Stimulated activated CD8-positive, alpha-beta memory T cell treated with anti-CD3 and anti-CD28 coated beads, Interleukin-12 subunit alpha, Interleukin-12 subunit beta, amount 100 ng/mL, for 24 hours (primary cell): ENCODE results near the gene DYSF.
"Not testable (repeated sequence)": the region's sequence is repeated elsewhere in the genome, so short reads cannot be mapped to it uniquely, and the experiment has no call there.

Experiments used
- DNase-seq: peaks from one replicate; pipeline ENCODE4 v3.0.0-alpha.2; 2020; ENCODE audit errors: extremely low read depth

The DYSF gene

GRCh38 chr2:71472019-71472418 lies 18.7 kb downstream of the DYSF start:
- DNase-seq = no peak

DNA sequence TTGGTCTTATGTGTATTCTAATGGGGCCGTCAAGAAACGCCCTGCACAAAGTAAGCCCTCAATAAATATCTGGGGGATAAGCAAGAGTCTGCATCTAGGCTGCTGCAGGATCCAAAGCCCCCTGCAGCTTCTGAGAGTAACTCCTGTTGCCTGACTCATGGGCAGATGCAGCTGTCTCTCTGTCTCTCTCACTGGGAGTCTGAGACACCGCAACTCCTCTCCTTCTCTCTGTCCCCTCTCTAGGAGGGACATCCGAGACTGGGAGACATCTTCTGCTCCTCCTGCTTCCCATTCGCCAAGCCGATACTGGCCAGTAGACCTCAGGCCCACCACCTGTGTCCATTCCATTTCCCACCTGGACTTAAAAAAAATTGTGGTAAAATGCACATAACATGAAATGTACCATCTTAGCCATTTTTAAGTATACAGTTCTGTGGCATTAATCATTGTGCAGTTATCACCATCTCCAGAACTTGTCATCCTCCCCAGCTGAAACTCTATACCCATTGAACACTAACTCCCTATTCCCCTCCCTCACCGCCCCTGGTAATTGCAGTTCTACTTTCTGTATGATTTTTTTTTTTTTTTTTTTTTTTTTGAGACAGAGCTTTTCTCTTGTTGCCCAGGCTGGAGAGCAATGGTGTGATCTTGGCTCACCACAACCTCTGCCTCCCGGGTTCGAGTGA lies 20.1 kb downstream of the DYSF start:
- no peak for DNase-seq

- DNase-seq = no peak
Measured at GRCh38 chr2:71474116-71474743, 20.9 kb downstream of the DYSF start.

GRCh38 chr2:71474744-71475397 lies 21.5 kb downstream of the DYSF start:
- DNase-seq = no peak

DNA sequence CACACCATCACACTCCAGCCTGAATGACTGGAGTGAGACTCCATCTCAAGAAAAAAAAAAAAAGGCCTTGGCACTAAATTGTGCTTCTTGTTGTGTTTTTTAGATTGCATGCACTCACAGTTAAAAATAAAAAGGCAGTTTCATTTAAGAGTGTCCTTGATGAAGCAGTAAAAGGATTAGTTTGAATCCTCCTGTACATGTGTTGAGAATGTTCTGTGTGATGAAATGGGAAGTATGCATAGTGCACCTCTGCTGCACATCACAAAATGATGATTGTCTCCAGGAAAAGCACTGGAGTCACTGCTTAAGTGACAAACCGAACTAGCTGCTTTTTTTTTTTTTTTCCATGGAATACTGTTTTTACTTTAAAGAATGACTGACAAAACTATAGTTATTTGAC lies 23.1 kb downstream of the DYSF start:
- DNase-seq = no peak

DNA sequence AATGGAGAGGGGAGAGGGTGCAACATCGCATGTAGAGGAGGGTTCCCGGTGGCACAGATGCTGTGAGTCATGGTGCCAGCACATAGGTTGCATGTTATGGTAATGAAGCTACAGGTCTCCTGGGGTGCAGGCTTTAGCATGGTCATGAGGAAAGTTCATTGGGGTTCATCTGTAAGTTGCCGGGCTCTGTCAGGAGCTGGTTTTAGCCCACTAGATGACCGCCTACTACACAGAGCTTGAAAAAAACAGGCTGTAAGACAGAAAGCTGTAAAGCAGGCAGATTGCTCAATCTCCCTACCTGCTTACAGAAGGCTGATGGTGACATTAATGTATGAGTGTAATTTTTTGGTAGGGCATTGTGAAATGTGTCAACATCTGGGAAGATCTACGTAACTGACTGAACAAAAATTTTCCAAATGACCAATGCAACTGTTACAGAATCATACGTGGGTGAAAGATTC lies 23.9 kb downstream of the DYSF start:
- DNase-seq = no peak

- DNase-seq = no peak
Measured at GRCh38 chr2:71478806-71479205, 25.4 kb downstream of the DYSF start.

- DNase-seq = no peak
Measured at GRCh38 chr2:71479261-71479660, 25.9 kb downstream of the DYSF start.

- no peak for DNase-seq
Measured at GRCh38 chr2:71481111-71481510, 27.8 kb downstream of the DYSF start.

- no peak for DNase-seq
Measured at GRCh38 chr2:71482055-71482454, 28.7 kb downstream of the DYSF start.

DNA sequence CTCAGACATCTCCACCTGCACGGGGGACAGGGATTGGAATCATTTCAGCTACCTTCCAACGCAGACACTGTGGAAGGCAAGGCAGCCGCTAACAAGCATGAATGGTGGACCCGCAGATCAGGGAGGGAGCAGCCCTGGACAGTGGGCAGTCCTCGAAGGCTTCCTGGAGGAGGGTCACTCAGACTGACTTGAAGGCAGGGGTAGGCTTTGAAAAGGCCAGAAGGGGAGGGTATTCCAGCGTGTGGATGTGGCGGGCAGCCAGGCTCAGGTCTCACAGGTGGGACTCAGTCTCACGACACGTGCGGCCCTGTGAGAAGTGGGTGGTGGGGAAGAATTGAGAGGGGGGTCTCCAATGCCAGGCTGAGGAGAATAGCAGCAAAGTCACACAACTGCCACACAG lies 29.9 kb downstream of the DYSF start:
- DNase-seq = no peak

DNA sequence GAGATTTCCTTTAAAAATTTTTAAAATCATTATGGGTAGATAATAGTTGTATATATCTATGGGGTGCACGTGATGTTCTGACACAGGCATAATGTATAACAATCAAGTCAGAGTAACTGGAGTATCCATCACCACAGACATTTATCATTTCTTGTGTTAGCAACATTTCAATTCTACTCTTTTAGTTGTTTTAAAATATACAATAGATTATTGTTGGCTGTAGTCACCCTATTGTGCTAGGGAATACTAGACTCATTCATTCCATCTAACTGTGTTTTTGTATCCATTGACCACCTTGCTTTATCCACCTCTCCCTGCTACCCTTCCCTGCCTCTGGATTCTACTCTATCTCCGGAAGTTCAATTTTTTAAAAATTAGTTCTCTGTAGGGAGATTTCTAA lies 31.0 kb downstream of the DYSF start:
- DNase-seq = no peak

DNA sequence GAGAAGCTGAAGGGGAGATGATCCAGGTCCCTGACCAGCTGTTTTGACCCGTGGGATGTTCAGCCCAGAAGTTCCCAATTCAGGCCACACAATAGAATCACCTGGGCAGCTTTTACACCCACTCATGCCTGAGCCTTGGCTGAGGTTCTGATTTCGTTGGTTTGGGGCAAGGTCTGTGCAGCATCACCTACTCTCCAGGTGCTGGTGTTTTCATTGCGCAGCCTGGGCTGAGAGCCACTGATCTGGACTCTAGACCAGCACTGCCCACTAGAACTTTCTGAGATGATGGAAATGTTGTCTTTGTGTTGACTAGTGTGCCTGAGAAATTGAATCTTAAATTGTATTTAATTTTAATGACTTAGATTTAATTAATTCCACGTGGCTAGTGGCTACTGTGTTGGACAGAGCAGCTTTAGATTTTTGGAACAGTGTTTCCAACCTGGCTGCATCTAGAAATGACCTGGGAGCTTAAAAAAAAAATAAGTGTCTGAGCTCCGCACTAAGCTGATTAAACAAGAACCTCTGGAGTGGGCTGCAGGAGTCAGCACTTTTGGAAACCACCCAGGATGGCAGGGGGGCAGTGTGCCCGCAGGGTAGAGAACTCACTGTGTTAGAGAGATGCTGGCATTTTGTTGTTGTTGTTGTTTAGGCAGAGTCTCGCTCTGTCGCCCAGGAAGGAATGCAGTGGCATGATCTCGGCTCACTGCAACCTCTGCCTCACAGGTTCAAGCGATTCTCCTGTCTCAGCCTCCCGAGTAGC lies 33.7 kb downstream of the DYSF start:
- DNase-seq = no peak

GRCh38 chr2:71491551-71491950 lies 38.2 kb downstream of the DYSF start:
- DNase-seq = not testable (repeated sequence)

DNA sequence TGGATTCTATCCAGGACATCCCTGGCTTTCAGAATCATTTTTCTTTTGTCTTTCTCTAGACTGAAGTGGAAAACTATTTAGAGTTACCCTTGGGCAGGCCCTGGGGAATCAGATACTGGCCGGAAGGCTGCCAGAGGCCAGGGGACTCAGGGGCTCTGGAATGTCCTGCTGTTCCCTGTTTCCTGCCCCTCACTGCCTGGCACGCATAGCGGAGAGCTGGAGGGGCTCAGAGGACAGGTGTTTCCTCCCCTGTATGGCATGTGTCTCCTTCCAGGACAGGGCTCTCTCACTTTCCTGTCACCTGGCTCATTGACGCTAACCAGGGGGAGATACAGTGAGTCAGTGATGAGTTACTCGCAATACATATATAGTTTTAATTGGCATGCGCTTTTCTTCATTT lies 38.8 kb downstream of the DYSF start:
- DNase-seq = no peak

GRCh38 chr2:71494091-71494490 lies 40.7 kb downstream of the DYSF start:
- no peak for DNase-seq

GRCh38 chr2:71494523-71495155 lies 41.3 kb downstream of the DYSF start:
- no peak for DNase-seq

- no peak for DNase-seq
Measured at GRCh38 chr2:71496156-71496770, 42.9 kb downstream of the DYSF start.

DNA sequence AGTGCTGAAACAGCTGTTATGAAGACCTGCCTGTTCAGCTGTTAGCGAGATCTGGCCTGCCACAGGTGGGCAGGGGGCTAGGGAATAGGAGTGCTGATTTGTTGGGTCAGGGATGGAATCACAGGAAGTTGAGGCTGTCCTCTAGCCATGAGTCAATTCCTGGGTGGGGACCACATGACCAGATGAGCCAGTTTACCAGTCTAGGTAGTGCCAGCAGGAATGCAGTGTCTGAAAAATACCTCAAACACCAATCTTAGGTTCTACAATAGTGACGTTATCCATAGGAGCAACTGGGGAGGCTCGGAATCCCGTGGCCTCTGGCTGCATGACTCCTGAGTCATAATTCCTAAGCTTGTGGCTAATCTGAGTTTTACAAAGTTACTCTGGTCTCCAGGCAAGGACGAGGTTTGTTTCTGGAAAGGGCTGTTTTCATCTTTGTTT lies 44.9 kb downstream of the DYSF start:
- no peak for DNase-seq

DNA sequence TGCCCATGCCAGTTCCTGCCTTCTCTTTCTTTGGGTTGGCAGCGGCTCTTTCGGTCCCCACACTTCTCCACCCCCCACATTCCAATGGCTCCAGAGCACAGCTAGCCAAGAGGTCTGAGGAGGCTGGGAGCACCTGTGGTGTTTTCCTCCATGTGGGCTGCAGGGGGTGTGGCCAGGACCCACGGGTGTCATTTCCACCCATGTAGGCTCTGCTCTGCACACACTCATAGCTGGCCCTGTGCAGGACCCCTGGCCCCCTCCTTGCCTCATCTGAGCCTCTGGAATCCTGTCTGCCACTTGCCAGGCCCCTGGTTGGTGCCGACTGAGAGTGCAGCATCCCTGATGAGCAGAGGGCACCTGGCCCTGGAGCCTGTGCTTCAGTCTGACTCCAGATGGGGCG lies 46.3 kb downstream of the DYSF start:
- no peak for DNase-seq

GRCh38 chr2:71500426-71501079 lies 47.2 kb downstream of the DYSF start:
- no peak for DNase-seq
